ENCODE data around the gene MS4A1.

GRCh38 chr11:60433401-60433800 lies 22.2 kb upstream of the MS4A1 start:
- no peak for TF ChIP-seq FOXM1 (IDR thresholded peaks at IDR 0.05; ENCODE audit: borderline replicate concordance, low read depth)
- no peak for TF ChIP-seq EP300 (IDR thresholded peaks at IDR 0.05; ENCODE audit: borderline replicate concordance)
- no peak for TF ChIP-seq REST (IDR thresholded peaks at IDR 0.05; ENCODE audit: low read depth)
